Upper lobe of left lung (tissue), 4 donors: Measurements from ENCODE around the gene KRTAP5-5.

Experiments
- CTCF ChIP-seq, 6 experiments: fragments of 450-650 bp in 4 of 6; fragments of 200-600 bp in 2 of 6; sonication (generic) in 2 of 6; IDR thresholded peaks; one replicate each; pipeline ENCODE4 v1.5.1; 2016 to 2019; ENCODE audit warnings: antibody characterized with exemption in 6 of 6
- EP300 ChIP-seq, 4 donors: sonication (generic); formaldehyde crosslinking; IDR thresholded peaks; one replicate each; pipeline ENCODE4 v1.5.1; 2017; ENCODE audit warnings: antibody characterized with exemption in 4 of 4, control low read depth in 2 of 4

GRCh38 chr11:1650918-1651262 is 21.3 kb downstream of the KRTAP5-5 start:
- TF ChIP-seq CTCF (IDR thresholded peaks at IDR 0.05) (no peak), EP300 (IDR thresholded peaks at IDR 0.05) (no peak)
